H1 (cell line): ENCODE results near the gene ARID5B. TPM values are rescaled to one million over a fixed set of nuclear protein-coding genes. Genes with fewer than 3 reads are reported as not detected.

Source experiments
- CTCF ChIA-PET: fragments of 300-600 bp; sonication (Branson Sonifier 250); formaldehyde crosslinking; loops from one replicate; lab custom pipeline; 2021; ENCODE audit not compliant: partially characterized antibody; lab: Charles Lee
- POLR2A ChIA-PET: fragments of 300-600 bp; sonication (Branson Sonifier 250); formaldehyde crosslinking; loops from one replicate; lab custom pipeline; 2021; ENCODE audit warnings: inconsistent platforms; ENCODE audit not compliant: partially characterized antibody; lab: Charles Lee
- DNase-seq, 2 experiments: peaks; one replicate each; pipeline versions ENCODE4 v3.0.0 to v3.0.0-alpha.2; 2010 to 2022; ENCODE audit warnings: low spot score in 2 of 2, low read depth in 1 of 2, mixed read lengths in 1 of 2
- FAIRE-seq: peaks from 2 replicates; lab custom pipeline; 2011; peaks lifted over from hg19 to GRCh38; lab: Jason Lieb, UNC
- H2AFZ ChIP-seq: 2 replicates; pipeline ENCODE4 v1.8.1; 2012; ENCODE audit warnings: low read length, inconsistent platforms
- H2AK5ac ChIP-seq: 2 replicates; pipeline ENCODE4 v1.6.1; 2013; ENCODE audit warnings: low read depth, low read length
- H2BK120ac ChIP-seq: replicated peaks from 2 replicates; pipeline ENCODE3; 2013; ENCODE audit warnings: low read depth, low read length, inconsistent platforms
- H2BK12ac ChIP-seq: 2 replicates; pipeline ENCODE4 v1.6.1; 2013; ENCODE audit warnings: low read depth, low read length
- H2BK15ac ChIP-seq: 2 replicates; pipeline ENCODE4 v1.6.1; 2013; ENCODE audit warnings: low read length
- H2BK20ac ChIP-seq: 2 replicates; pipeline ENCODE4 v1.6.1; 2013; ENCODE audit warnings: low read length
- H2BK5ac ChIP-seq: 2 replicates; pipeline ENCODE4 v1.6.1; 2013; ENCODE audit warnings: low read depth, low read length
- H3K14ac ChIP-seq: 2 replicates; pipeline ENCODE4 v1.6.1; 2013; ENCODE audit warnings: inconsistent platforms; ENCODE audit not compliant: insufficient read length
- H3K18ac ChIP-seq: 2 replicates; pipeline ENCODE4 v1.6.1; 2013; ENCODE audit warnings: low read length; ENCODE audit errors: extremely low read depth
- H3K23ac ChIP-seq: 2 replicates; pipeline ENCODE4 v1.6.1; 2013; ENCODE audit warnings: inconsistent platforms; ENCODE audit not compliant: insufficient read length
- H3K23me2 ChIP-seq: 2 replicates; pipeline ENCODE4 v1.6.1; 2013; ENCODE audit warnings: low read depth, low read length
- H3K27ac ChIP-seq: 2 replicates; pipeline ENCODE4 v1.6.1; 2011; ENCODE audit warnings: low read depth, low read length, inconsistent platforms
- H3K27me3 ChIP-seq, 4 experiments: replicated peaks in 1 of 4; 1 replicate in 1 of 4; 2 replicates in 3 of 4; pipeline versions ENCODE4 v1.6.1 to v1.8.1; 2011 to 2013; ENCODE audit warnings: low read length in 3 of 4, mild to moderate bottlenecking in 3 of 4, inconsistent platforms in 2 of 4, mixed read lengths in 2 of 4, moderate library complexity in 1 of 4; ENCODE audit not compliant: control insufficient read depth in 3 of 4, insufficient read depth in 3 of 4; ENCODE audit errors: extremely low read depth in 1 of 4
- H3K36me3 ChIP-seq, 4 experiments: 2 replicates each; pipeline versions ENCODE4 v1.6.1 to v1.8.1; 2011 to 2013; ENCODE audit warnings: mild to moderate bottlenecking in 4 of 4, low read length in 3 of 4, moderate library complexity in 2 of 4, control low read depth in 1 of 4, inconsistent platforms in 1 of 4; ENCODE audit not compliant: insufficient read depth in 4 of 4, control insufficient read depth in 2 of 4
- H3K4ac ChIP-seq: replicated peaks from 2 replicates; pipeline ENCODE3; 2013; ENCODE audit warnings: low read length, low read depth, mixed read lengths, inconsistent platforms; ENCODE audit not compliant: insufficient read length
- H3K4me1 ChIP-seq, 4 experiments: replicated peaks in 1 of 4; 1 replicate in 1 of 4; 2 replicates in 3 of 4; pipeline versions ENCODE4 v1.6.1 to v1.8.1; 2011 to 2013; ENCODE audit warnings: low read length in 3 of 4, inconsistent platforms in 2 of 4, mixed read lengths in 1 of 4; ENCODE audit not compliant: insufficient read depth in 4 of 4, control insufficient read depth in 3 of 4
- H3K4me2 ChIP-seq, 2 experiments: 2 replicates each; pipeline versions ENCODE4 v1.6.1 to v1.8.1; 2011 to 2013; ENCODE audit warnings: low read depth in 2 of 2, low read length in 2 of 2, control low read depth in 1 of 2, inconsistent platforms in 1 of 2, mild to moderate bottlenecking in 1 of 2; ENCODE audit not compliant: insufficient read depth in 1 of 2
- H3K4me3 ChIP-seq, 4 experiments: fragments of 200-600, 300-600 bp in 1 of 4; sonication (generic), shearing (Covaris generic), sonication (Bioruptor Twin) in 1 of 4; 2 replicates each; pipeline versions ENCODE4 v1.5.1 to v1.8.1; 2011 to 2016; ENCODE audit warnings: low read length in 4 of 4, low read depth in 3 of 4, control low read depth in 2 of 4, inconsistent platforms in 2 of 4, mild to moderate bottlenecking in 2 of 4, mixed read lengths in 1 of 4, moderate library complexity in 1 of 4; ENCODE audit not compliant: insufficient read depth in 2 of 4; ENCODE audit errors: extremely low read depth in 1 of 4
- H3K56ac ChIP-seq: replicated peaks from 2 replicates; pipeline ENCODE3; 2013; ENCODE audit warnings: low read depth, mild to moderate bottlenecking, mixed read lengths, low read length, inconsistent platforms; ENCODE audit not compliant: insufficient read length
- H3K79me1 ChIP-seq: 2 replicates; pipeline ENCODE4 v1.6.1; 2013; ENCODE audit warnings: low read depth, low read length, control low read depth
- H3K79me2 ChIP-seq, 2 experiments: 2 replicates each; pipeline versions ENCODE4 v1.6.1 to v1.8.1; 2012 to 2013; ENCODE audit warnings: low read length in 2 of 2, mild to moderate bottlenecking in 2 of 2, inconsistent platforms in 1 of 2; ENCODE audit not compliant: insufficient read depth in 2 of 2, control insufficient read depth in 1 of 2
- H3K9ac ChIP-seq, 4 experiments: replicated peaks in 1 of 4; 1 replicate in 1 of 4; 2 replicates in 3 of 4; pipeline versions ENCODE4 v1.6.1 to v1.8.1; 2011 to 2013; ENCODE audit warnings: low read depth in 3 of 4, low read length in 3 of 4, control low read depth in 2 of 4, mild to moderate bottlenecking in 2 of 4, moderate library complexity in 2 of 4, inconsistent platforms in 1 of 4; ENCODE audit errors: extremely low read depth in 1 of 4
- H3K9me3 ChIP-seq, 2 experiments: 2 replicates each; pipeline versions ENCODE4 v1.6.1 to v1.8.1; 2012 to 2013; ENCODE audit warnings: mild to moderate bottlenecking in 2 of 2, moderate library complexity in 2 of 2, control low read depth in 1 of 2, inconsistent platforms in 1 of 2, low read depth in 1 of 2, low read length in 1 of 2, mixed read lengths in 1 of 2; ENCODE audit not compliant: insufficient read depth in 2 of 2
- H4K20me1 ChIP-seq, 2 experiments: replicated peaks in 1 of 2; 2 replicates each; pipeline versions ENCODE3 to v1.8.1; 2011 to 2013; ENCODE audit warnings: inconsistent platforms in 2 of 2, low read length in 2 of 2, mild to moderate bottlenecking in 1 of 2; ENCODE audit not compliant: insufficient read depth in 2 of 2, control insufficient read depth in 1 of 2
- H4K5ac ChIP-seq: 2 replicates; pipeline ENCODE4 v1.6.1; 2013; ENCODE audit warnings: low read length, low read depth, mixed read lengths, inconsistent platforms; ENCODE audit not compliant: insufficient read length
- H4K8ac ChIP-seq: 2 replicates; pipeline ENCODE4 v1.8.0; 2013; ENCODE audit warnings: mild to moderate bottlenecking, moderate library complexity, low read length, inconsistent platforms; ENCODE audit not compliant: insufficient read depth; ENCODE audit errors: extremely low read depth
- H4K91ac ChIP-seq: replicated peaks from 2 replicates; pipeline ENCODE3; 2013; ENCODE audit warnings: low read length, mixed read lengths, inconsistent platforms; ENCODE audit not compliant: insufficient read length
- BRCA1 ChIP-seq: IDR thresholded peaks from 2 replicates; pipeline ENCODE4 v1.6.1; 2012; ENCODE audit warnings: low read depth, low read length, improper control_type of control experiment
- CHD2 ChIP-seq: IDR thresholded peaks from 2 replicates; pipeline ENCODE4 v1.6.1; 2012; ENCODE audit warnings: low read length, improper control_type of control experiment
- CTCF ChIP-seq, 3 experiments: IDR thresholded peaks; 1 replicate in 2 of 3; 2 replicates in 1 of 3; pipeline versions ENCODE4 v1.5.1 to v1.6.1; 2011; ENCODE audit warnings: low read length in 3 of 3, mild to moderate bottlenecking in 3 of 3, inconsistent platforms in 2 of 3, low read depth in 1 of 3, moderate library complexity in 1 of 3; ENCODE audit not compliant: insufficient read depth in 1 of 3; ENCODE audit errors: control extremely low read depth in 1 of 3
- E2F6 ChIP-seq: IDR thresholded peaks from 2 replicates; pipeline ENCODE4 v1.6.1; 2012; ENCODE audit warnings: inconsistent platforms
- EZH2 ChIP-seq: fragments of 200-600 bp; sonication (generic); IDR thresholded peaks from 2 replicates; pipeline ENCODE4 v1.7.1; 2012; ENCODE audit warnings: low read depth, mild to moderate bottlenecking, moderate library complexity, low read length, inconsistent platforms; ENCODE audit not compliant: severe bottlenecking
- JUN ChIP-seq: IDR thresholded peaks from 2 replicates; pipeline ENCODE4 v1.6.1; 2011; ENCODE audit warnings: low read depth, mild to moderate bottlenecking, improper control_type of control experiment, low read length
- NANOG ChIP-seq: IDR thresholded peaks from 2 replicates; pipeline ENCODE4 v1.6.1; 2011; ENCODE audit warnings: low read length, low read depth, mild to moderate bottlenecking, inconsistent platforms; ENCODE audit not compliant: insufficient read depth, poor library complexity, severe bottlenecking
- NRF1 ChIP-seq: IDR thresholded peaks from 2 replicates; pipeline ENCODE4 v1.6.1; 2011; ENCODE audit warnings: mild to moderate bottlenecking, low read depth, low read length, improper control_type of control experiment
- POLR2AphosphoS5 ChIP-seq: IDR thresholded peaks from 2 replicates; pipeline ENCODE4 v1.6.1; 2011; ENCODE audit warnings: low read depth, low read length
- RAD21 ChIP-seq, 2 experiments: IDR thresholded peaks in 1 of 2; conservative IDR thresholded peaks in 1 of 2; 2 replicates each; pipeline ENCODE4 v1.6.1; 2011; ENCODE audit warnings: low read depth in 2 of 2, low read length in 2 of 2, improper control_type of control experiment in 1 of 2, inconsistent platforms in 1 of 2, mild to moderate bottlenecking in 1 of 2, moderate library complexity in 1 of 2
- SP4 ChIP-seq: IDR thresholded peaks from 2 replicates; pipeline ENCODE4 v1.6.1; 2012; ENCODE audit warnings: low read length, inconsistent platforms
- WGBS, 2 experiments: shearing (Covaris generic) in 1 of 2; methylation state at CpG; one replicate each; pipeline versions ENCODE4 v1.1.6 to v1.1.7; 2013 to 2015; ENCODE audit warnings: low lambda C conversion rate in 2 of 2, mixed read lengths in 2 of 2, inconsistent platforms in 1 of 2, low coverage in 1 of 2, missing lambda C conversion rate in 1 of 2; ENCODE audit not compliant: insufficient replicate concordance in 2 of 2, insufficient coverage in 1 of 2, insufficient read length in 1 of 2; ENCODE audit errors: extremely low coverage in 1 of 2, missing lambda C conversion rate in 1 of 2; 5-methylcytosine and 5-hydroxymethylcytosine counted together
- polyA plus RNA-seq, 7 experiments: library from polyadenylated mRNA; depleted of rRNA in 3 of 7; stranded (reverse) in 5 of 7; unstranded in 2 of 7; fragments of >200 nt in 5 of 7; fragments of 200-250 nt in 2 of 7; gene quantifications; 1 replicate in 5 of 7; 2 replicates in 1 of 7; 4 replicates in 1 of 7; pipeline versions ENCODE4 v1.2.1 to v1.2.3, GENCODE V29; 2011 to 2013; ENCODE audit warnings: missing spikeins in 2 of 7, mixed read lengths in 2 of 7
- total RNA-seq: library from RNA; stranded (reverse); fragmentation: NEBNext Ultra II Directional; extraction: Animal tissue kit (Norgen Biotek cat#: 25700); gene quantifications from 2 replicates; pipeline ENCODE4 v1.2.1, GENCODE V29; 2021

ARID5B gene
- total and polyA plus RNA-seq, 2 of the 8 experiments (the other 6 are each of a cell fraction or from before 2014, with no cell fraction given): 0.21 to 1.1 TPM

- Histone ChIP-seq H2AFZ (no peak overlapping the region), H3K18ac (no peak overlapping the region), H3K23me2 (no peaks in the 10 kb centered on the region), H2BK12ac (no peak overlapping the region), H4K20me1 (no peaks in the 10 kb centered on the region), H3K23ac (no peak overlapping the region), H2BK5ac (no peak overlapping the region), H3K27ac (no peak overlapping the region), H2BK120ac (no peak overlapping the region), H2AK5ac (no peak overlapping the region), H3K79me1 (no peaks in the 10 kb centered on the region), H4K91ac (no peak overlapping the region), H3K9ac (no peak overlapping the region), H3K36me3 (no peaks in the 10 kb centered on the region), H3K4me2 (no peak overlapping the region), H4K8ac (no peak overlapping the region), H3K14ac (no peak overlapping the region), H2BK20ac (no peak overlapping the region), H3K4ac (no peak overlapping the region), H3K56ac (no peak overlapping the region), H3K4me3 (no peak overlapping the region), H2BK15ac (no peak overlapping the region), H3K4me1 (0 out of 7 replicates have a peak, but pooled peaks cover 0 to 2% (median 0%) of the 10 kb centered on the region in 4 experiments), H3K9me3 (no peaks in the 10 kb centered on the region), H4K5ac (no peak overlapping the region), H3K27me3 (no peaks in the 10 kb centered on the region), H3K79me2 (no peaks in the 10 kb centered on the region)
- ChIA-PET POLR2A (no interaction called here), CTCF (no interaction called here)
- WGBS, 2 experiments: 82% methylated on average over 4 of the region's 4 CpGs; no CpG with 5 or more reads in 1 of the 2 experiments
- FAIRE-seq (no peak), DNase-seq (no peak)
- no peak for TF ChIP-seq E2F6
- no peak for TF ChIP-seq POLR2AphosphoS5
- TF ChIP-seq NRF1: no peak
- TF ChIP-seq JUN: no peak
- no peak for TF ChIP-seq NANOG
- TF ChIP-seq SP4: no peak
- TF ChIP-seq CHD2: no peak
- TF ChIP-seq CTCF (IDR thresholded peaks at IDR 0.05; ENCODE audit: control extremely low read depth in 1 of 3, insufficient read depth in 1 of 3, low read depth in 1 of 3, low read length in 3 of 3): no peak
- TF ChIP-seq RAD21 (IDR thresholded peaks at IDR 0.05 in 1 of 2, conservative IDR thresholded peaks at IDR 0.05 in 1 of 2; ENCODE audit: low read depth in 2 of 2, low read length in 2 of 2): no peak
- no peak for TF ChIP-seq EZH2
- TF ChIP-seq BRCA1: no peak
These were observed 211.5 kb downstream of the ARID5B start for GRCh38 chr10:62112963-62113362.
